ACC112 (cell line): Measurements from ENCODE around the gene GTF3C2.
"Not testable (repeated sequence)": the region's sequence is repeated elsewhere in the genome, so short reads cannot be mapped to it uniquely, and the experiment has no call there.

Experiments
- H2AFZ ChIP-seq: fragments of 200-600 bp; sonication (generic); one replicate; pipeline ENCODE4 v1.6.0; 2017; ENCODE audit warnings: antibody characterized with exemption, low read length; ENCODE audit not compliant: unreplicated experiment
- H3K27ac ChIP-seq: fragments of 200-600 bp; sonication (generic); 2 replicates; pipeline ENCODE4 v1.5.1; 2014; ENCODE audit warnings: low read depth, mild to moderate bottlenecking, antibody characterized with exemption, low read length, moderate library complexity
- H3K27me3 ChIP-seq: fragments of 200-600 bp; sonication (generic); 2 replicates; pipeline ENCODE4 v1.6.1; 2014; ENCODE audit warnings: mild to moderate bottlenecking, antibody characterized with exemption, low read length, moderate library complexity, mixed read lengths; ENCODE audit not compliant: insufficient read depth
- H3K36me3 ChIP-seq: fragments of 200-600 bp; sonication (generic); 2 replicates; pipeline ENCODE4 v1.6.1; 2016; ENCODE audit warnings: mild to moderate bottlenecking, antibody characterized with exemption, low read length, moderate library complexity, mixed read lengths; ENCODE audit not compliant: insufficient read depth
- H3K4me1 ChIP-seq: fragments of 200-600 bp; sonication (generic); one replicate; pipeline ENCODE4 v1.6.1; 2016; ENCODE audit warnings: low read length, mixed read lengths; ENCODE audit not compliant: insufficient read depth, unreplicated experiment, control insufficient read depth
- H3K4me3 ChIP-seq: fragments of 200-600 bp; sonication (generic); 2 replicates; pipeline ENCODE4 v1.5.1; 2014; ENCODE audit warnings: mild to moderate bottlenecking, low read depth, low read length
- H3K79me2 ChIP-seq: fragments of 200-600 bp; sonication (generic); one replicate; pipeline ENCODE4 v1.6.0; 2016; ENCODE audit warnings: low read length; ENCODE audit not compliant: control insufficient read depth, unreplicated experiment, insufficient read depth

GTF3C2 gene

DNA sequence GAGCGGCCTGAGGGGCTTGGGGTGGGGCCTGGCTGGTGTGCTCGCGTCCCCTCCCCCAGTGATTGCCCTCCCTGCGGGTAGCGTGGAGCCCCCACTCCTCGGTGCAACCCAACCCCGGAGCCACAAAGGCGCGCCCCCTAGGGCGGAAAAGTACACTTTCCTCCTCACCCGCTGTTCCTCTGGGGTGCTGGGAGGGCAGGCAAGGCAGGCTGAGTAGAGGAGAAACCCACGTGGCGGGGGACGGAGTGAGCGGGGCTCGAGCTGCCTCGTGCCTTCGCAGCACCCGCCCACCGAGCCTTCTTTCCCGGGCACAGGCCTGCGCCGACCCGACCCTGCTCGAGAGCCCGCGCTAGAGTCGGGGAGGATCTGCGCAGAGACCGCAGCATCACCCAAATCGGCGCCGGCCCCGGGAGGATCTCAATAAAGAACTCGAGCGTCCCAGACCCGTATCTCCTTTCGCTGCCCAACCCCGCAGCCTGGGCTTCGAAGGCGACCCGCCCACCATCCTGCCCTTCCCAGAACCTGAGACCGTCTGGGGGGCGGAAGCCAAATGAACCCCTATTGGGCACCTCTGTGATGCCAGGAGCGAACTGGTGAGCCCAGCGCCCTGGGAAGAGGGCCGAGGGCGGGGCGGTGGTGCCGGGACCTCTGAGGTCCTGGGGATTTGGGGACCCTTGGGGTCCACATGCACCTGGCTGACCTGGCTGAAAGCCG is 49.8 kb downstream of the GTF3C2 start:
- Histone ChIP-seq H3K4me3 (no peak overlapping the region), H2AFZ (no peak overlapping the region), H3K27me3 (peaks cover 35% of the 10 kb centered on the region), H3K27ac (no peak overlapping the region), H3K36me3 (peaks cover 9% of the 10 kb centered on the region; the same call in 1 of the 2 replicates), H3K4me1 (peaks cover 6% of the 10 kb centered on the region), H3K79me2 (no peaks in the 10 kb centered on the region)

DNA sequence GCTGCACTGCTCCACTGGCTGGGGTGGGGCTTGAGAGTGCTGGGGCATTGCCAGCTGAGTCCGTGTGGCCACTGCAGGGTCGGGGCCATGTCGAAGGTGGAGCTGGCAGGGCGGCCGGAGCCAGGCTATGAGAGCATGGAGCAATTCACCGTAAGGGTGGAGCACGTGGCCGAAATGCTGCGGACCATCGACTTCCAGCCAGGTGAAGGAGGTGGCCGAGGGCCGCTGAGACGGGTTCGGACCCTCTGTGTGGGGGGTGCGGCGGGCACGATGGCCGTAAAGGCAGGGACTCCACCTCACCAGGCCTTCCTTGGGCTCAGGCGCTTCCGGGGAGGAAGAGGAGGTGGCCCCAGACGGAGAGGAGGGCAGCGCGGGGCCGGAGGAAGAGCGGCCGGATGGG is 50.4 kb downstream of the GTF3C2 start:
- no peaks in the 10 kb centered on the region for H3K79me2 ChIP-seq
- peaks cover 35% of the 10 kb centered on the region for H3K27me3 ChIP-seq
- peaks cover 6% of the 10 kb centered on the region for H3K4me1 ChIP-seq
- no peak overlapping the region for H3K27ac ChIP-seq
- no peak overlapping the region for H3K4me3 ChIP-seq
- H2AFZ ChIP-seq, result no peak overlapping the region
- peaks cover 9% of the 10 kb centered on the region; the same call in 1 of the 2 replicates for H3K36me3 ChIP-seq

DNA sequence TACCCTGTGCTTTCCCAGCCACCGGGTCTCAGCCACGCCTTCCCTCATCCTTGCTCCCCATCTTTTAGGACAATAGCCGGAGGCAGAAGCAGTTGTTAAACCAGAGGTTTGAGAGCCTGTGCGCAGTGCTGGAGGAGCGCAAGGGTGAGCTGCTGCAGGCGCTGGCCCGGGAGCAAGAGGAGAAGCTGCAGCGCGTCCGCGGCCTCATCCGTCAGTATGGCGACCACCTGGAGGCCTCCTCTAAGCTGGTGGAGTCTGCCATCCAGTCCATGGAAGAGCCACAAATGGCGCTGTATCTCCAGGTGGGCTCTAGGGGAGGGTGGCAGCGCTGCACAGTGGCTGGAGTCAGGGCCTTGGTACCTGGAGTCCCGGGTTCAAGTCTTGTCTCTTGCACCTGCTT is 51.0 kb downstream of the GTF3C2 start:
- H3K4me1 ChIP-seq, result peaks cover 6% of the 10 kb centered on the region
- no peaks in the 10 kb centered on the region for H3K79me2 ChIP-seq
- H3K36me3 ChIP-seq, result peaks cover 9% of the 10 kb centered on the region; the same call in 1 of the 2 replicates
- H3K27ac ChIP-seq, result no peak overlapping the region
- H2AFZ ChIP-seq, result no peak overlapping the region
- no peak overlapping the region for H3K4me3 ChIP-seq
- H3K27me3 ChIP-seq, result peaks cover 35% of the 10 kb centered on the region

DNA sequence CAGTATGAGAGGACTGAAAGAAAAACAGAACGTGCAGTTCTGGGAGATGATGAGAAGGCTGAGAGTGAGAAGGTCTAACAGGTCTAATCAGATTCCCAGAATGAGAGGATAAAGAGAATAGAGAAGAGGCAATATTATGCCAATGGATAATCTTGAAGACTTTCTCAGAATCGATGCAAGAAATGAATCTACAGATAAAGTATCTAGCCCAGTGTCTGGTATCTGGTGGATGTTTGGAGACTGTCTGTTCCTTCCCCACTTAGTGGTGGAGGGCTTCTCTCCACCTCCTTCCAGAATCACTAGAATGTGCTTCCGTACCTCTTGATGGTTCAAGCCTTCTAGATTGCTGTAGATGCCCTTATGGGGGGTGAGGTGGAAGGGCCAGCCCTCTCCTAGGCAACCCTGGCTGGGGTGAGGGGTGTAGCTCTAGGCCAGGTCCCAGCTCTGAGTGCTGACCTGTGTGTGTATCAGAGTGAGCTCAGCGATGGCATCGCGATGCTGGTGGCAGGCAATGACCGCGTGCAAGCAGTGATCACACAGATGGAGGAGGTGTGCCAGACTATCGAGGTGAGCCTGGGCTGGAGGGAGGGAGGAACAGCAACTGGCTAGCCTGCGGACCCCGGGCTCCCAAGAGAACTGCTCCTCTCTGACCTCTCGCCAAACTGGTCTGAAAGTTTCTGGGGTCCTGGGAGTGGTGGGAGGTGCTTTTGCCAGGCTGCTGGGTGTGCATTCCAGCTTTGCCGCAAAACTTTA is 51.9 kb downstream of the GTF3C2 start:
- no peak overlapping the region for H3K4me3 ChIP-seq
- peaks cover 6% of the 10 kb centered on the region for H3K4me1 ChIP-seq
- H3K27me3 ChIP-seq, result peaks cover 35% of the 10 kb centered on the region
- H3K27ac ChIP-seq, result no peak overlapping the region
- H3K79me2 ChIP-seq, result no peaks in the 10 kb centered on the region
- H2AFZ ChIP-seq, result no peak overlapping the region
- peaks cover 8% of the 10 kb centered on the region; the same call in 1 of the 2 replicates for H3K36me3 ChIP-seq

DNA sequence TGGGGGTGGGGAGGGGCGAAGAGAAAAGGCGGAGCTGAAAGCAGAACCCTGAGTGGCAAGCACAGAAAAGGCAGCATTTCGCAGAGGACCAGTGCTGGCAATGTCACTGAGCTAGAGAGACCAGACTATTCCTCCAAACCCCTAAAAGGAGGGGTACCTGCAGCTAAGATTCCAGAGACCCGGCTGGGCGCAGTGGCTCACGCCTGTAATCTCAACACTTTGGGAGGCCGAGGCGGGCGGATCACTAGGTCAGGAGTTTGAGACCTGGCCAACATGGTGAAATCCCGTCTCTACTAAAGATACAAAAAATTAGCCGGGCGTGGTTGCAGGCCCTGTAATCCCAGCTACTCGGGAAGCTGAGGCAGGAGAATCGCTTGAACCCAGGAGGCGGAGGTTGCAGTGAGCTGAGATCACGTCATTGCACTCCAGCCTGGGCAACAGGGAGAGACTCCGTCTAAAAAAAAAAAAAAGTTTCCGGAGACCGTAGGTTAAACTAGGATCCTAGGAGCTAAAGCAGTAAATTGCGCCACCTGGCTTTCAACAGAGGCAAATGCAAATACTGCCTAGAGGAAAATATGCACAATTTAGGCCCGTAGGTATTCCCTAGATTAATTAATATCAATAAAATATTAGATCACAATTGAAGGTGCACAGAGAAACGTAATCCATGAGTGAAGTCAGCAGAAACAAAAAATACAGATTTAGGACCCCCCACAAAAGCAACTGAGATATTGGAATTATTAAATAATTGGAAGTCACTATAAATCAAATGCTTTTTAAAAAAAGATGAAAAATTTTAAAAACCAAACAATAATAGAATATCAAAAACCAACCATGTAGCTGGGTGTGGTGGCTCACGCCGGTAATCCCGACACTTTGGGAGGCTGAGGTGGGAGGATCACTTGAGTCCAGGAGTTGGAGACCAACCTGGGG is 53.2 kb downstream of the GTF3C2 start:
- no peak overlapping the region for H3K27ac ChIP-seq
- H3K36me3 ChIP-seq, result no peaks in the 10 kb centered on the region
- H3K79me2 ChIP-seq, result no peaks in the 10 kb centered on the region
- peak overlapping the region; percentile 65 for H2AFZ ChIP-seq
- peaks cover 30% of the 10 kb centered on the region for H3K27me3 ChIP-seq
- H3K4me1 ChIP-seq, result peaks cover 6% of the 10 kb centered on the region
- peak overlapping the region; percentile 49 for H3K4me3 ChIP-seq

DNA sequence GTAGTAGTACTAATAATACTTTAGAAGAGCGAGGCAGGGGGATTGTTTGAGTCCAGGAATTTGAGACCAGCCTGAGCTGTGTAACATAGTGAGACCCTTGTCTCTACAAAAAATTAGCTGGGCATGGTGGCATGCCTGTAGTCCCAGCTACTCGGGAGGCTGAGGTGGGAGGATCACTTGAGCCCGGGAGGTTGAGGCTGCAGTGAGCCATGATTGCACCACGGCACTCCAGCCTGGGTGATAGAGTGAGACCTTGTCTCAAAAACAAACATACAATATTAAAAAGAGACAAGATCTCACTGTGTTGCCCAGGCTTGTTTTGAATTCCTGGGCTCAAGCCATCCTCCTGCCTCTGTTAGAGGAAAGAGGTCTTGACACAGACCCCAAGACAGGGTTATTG is 56.0 kb downstream of the GTF3C2 start:
- not testable (repeated sequence) for H3K4me1 ChIP-seq, H3K79me2 ChIP-seq, H3K27me3 ChIP-seq, H3K27ac ChIP-seq, H3K4me3 ChIP-seq, H2AFZ ChIP-seq, H3K36me3 ChIP-seq

DNA sequence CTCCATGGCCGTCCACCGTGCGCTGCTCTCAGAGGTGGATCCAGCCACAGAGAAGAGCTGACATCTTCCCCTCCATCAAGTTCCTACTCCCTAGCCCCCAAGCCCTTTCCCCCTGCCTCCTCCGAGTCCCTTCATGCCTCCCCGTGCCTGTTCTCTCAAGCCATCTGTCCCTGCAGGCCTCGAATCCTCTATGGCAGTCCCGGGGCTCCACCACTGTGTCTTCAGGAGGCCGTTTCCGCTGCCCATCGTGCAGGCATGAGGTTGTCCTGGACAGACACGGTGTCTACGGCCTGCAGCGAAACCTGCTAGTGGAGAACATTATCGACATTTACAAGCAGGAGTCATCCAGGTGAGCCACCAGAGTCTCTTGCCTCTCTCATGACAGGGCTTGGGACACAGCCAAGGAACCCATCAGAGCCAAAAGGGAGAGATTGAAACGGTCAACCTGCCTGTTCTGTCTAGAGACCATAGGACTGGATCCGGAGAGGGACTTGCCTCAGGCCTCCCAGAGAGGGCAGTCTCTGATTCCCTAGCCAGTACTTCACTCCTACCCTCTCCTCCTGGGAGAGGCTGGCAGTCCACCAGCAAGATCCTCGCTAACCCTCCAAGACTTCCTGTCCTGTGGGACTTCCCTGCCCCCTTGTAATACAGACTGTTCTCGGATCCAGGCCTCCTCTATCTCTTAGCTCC is 58.0 kb downstream of the GTF3C2 start:
- H3K36me3 ChIP-seq, result no peaks in the 10 kb centered on the region
- H3K27me3 ChIP-seq, result no peaks in the 10 kb centered on the region
- H3K4me1 ChIP-seq, result peaks cover 15% of the 10 kb centered on the region
- H3K4me3 ChIP-seq, result no peak overlapping the region
- H3K27ac ChIP-seq, result no peak overlapping the region
- no peaks in the 10 kb centered on the region for H3K79me2 ChIP-seq
- no peak overlapping the region for H2AFZ ChIP-seq

DNA sequence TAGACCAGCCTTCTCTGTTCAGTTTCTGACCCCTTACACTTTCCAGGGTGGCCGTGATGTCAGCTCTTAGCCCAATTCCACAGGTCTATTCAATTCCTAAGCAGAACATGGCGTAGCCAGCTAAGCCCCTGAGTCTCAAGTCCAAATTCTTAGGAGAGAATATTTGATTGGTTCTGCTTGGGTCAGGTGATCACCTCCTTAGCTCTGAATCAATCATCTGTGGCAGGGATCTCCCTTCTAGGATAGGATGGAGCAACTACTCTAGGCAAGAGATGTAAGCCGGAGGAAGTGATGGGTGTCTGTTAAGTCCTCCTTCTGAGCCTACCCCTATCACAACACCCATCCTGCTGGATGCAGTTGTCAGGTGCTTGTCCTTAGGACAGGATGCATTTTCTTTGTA is 59.4 kb downstream of the GTF3C2 start:
- H3K27ac ChIP-seq, result no peak overlapping the region
- no peaks in the 10 kb centered on the region for H3K27me3 ChIP-seq
- no peaks in the 10 kb centered on the region for H3K79me2 ChIP-seq
- no peak overlapping the region for H2AFZ ChIP-seq
- H3K36me3 ChIP-seq, result no peaks in the 10 kb centered on the region
- peaks cover 20% of the 10 kb centered on the region for H3K4me1 ChIP-seq
- H3K4me3 ChIP-seq, result no peak overlapping the region

DNA sequence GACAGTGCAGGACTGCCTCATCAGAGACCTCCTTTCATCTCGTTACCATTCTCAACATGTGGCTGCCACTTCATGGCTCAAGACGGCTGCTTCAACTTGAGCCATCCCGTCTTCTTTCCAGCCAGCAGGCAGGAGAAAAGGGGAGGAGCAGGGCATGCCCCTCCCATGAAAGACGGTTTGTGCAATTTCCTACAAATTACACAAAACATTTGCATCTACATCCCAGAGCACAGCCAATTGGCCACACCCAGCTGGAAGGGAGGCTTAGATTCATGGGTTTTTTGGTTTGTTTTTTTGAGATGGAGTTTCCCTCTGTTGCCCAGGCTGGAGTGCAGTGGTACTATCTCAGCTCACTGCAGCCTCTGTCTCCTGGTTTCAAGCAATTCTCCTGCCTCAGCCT is 60.1 kb downstream of the GTF3C2 start:
- H3K27me3 ChIP-seq, result no peaks in the 10 kb centered on the region
- no peaks in the 10 kb centered on the region for H3K79me2 ChIP-seq
- no peaks in the 10 kb centered on the region for H3K36me3 ChIP-seq
- H3K4me3 ChIP-seq, result no peak overlapping the region
- no peak overlapping the region for H2AFZ ChIP-seq
- H3K4me1 ChIP-seq, result peaks cover 20% of the 10 kb centered on the region
- H3K27ac ChIP-seq, result no peak overlapping the region

DNA sequence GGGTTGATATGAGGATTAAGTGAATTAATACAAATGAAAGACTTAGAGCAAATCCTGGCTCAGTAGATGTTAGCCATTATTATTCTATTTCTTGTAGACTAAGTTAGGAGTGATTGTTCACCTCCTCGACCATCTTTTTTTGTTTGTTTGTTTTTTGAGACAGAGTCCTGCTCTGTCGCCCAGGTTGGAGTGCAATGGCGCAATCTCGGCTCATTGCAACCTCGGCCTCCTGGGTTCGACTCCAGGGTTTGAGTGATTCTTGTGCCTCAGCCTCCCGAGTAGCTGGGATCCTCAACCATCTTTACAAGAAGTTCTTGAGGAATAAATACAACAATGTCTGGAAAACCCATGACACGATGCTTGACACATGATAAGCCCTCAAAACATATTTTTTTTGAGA is 61.6 kb downstream of the GTF3C2 start:
- H3K36me3 ChIP-seq, result no peaks in the 10 kb centered on the region
- no peak overlapping the region for H3K27ac ChIP-seq
- H3K4me1 ChIP-seq, result peaks cover 20% of the 10 kb centered on the region
- no peaks in the 10 kb centered on the region for H3K79me2 ChIP-seq
- H3K27me3 ChIP-seq, result no peaks in the 10 kb centered on the region
- no peak overlapping the region for H2AFZ ChIP-seq
- H3K4me3 ChIP-seq, result no peak overlapping the region
